K562 (cell line): ENCODE results near the gene ADSS2.

Experiments used
- BHLHE40 ChIP-seq: IDR thresholded peaks from 2 replicates; pipeline ENCODE4 v1.6.1; 2011; ENCODE audit warnings: low read length, improper control_type of control experiment
- CC2D1A ChIP-seq: fragments of 450-650 bp; IDR thresholded peaks from 2 replicates; pipeline ENCODE4 v1.6.1; 2017; ENCODE audit warnings: mild to moderate bottlenecking
- ELF1 ChIP-seq: fragments of 200-800 bp; sonication (Bioruptor generic); IDR thresholded peaks from 2 replicates; pipeline ENCODE4 v1.6.1; 2016; ENCODE audit warnings: missing genetic modification characterization, missing compliant biosample characterization
- JUND ChIP-seq, 2 experiments: IDR thresholded peaks; 2 replicates in 1 of 2; 3 replicates in 1 of 2; pipeline ENCODE4 v1.6.1; 2011; ENCODE audit warnings: borderline replicate concordance in 2 of 2, low read depth in 2 of 2, low read length in 2 of 2, improper control_type of control experiment in 1 of 2, missing biosample characterization in 1 of 2, missing genetic modification characterization in 1 of 2, missing genetic modification reagents in 1 of 2
- POLR2A ChIP-seq: fragments of 450-650 bp; conservative IDR thresholded peaks from 2 replicates; pipeline ENCODE4 v1.6.1; 2016
- RCOR1 ChIP-seq, 2 experiments: IDR thresholded peaks; 2 replicates each; pipeline ENCODE4 v1.6.1; 2012; ENCODE audit warnings: low read depth in 2 of 2, low read length in 2 of 2, borderline replicate concordance in 1 of 2, improper control_type of control experiment in 1 of 2
- SRSF3 ChIP-seq: fragments of 200-400 bp; formaldehyde crosslinking; IDR thresholded peaks from 2 replicates; pipeline ENCODE4 v1.6.1; 2016; ENCODE audit warnings: mild to moderate bottlenecking, low read length, moderate library complexity; ENCODE audit not compliant: insufficient read depth
- ZNF644 ChIP-seq: fragments of 200-800 bp; sonication (Bioruptor generic); IDR thresholded peaks from 2 replicates; pipeline ENCODE4 v1.6.1; 2016; ENCODE audit warnings: low read depth, missing genetic modification characterization, missing compliant biosample characterization
- TF ChIP-seq, protein P1 (sequence below): IDR thresholded peaks from 3 replicates; pipeline ENCODE4 v1.6.1; 2011; ENCODE audit warnings: borderline replicate concordance, mild to moderate bottlenecking; ENCODE audit not compliant: insufficient read length, insufficient read depth
- TF ChIP-seq, protein P2 (sequence below), 3 experiments: IDR thresholded peaks in 2 of 3; conservative IDR thresholded peaks in 1 of 3; 2 replicates each; pipeline ENCODE4 v1.5.1; 2011 to 2012; ENCODE audit warnings: low read length in 3 of 3, mild to moderate bottlenecking in 3 of 3, control low read depth in 2 of 3, improper control_type of control experiment in 1 of 3, inconsistent platforms in 1 of 3, low read depth in 1 of 3, mixed read lengths in 1 of 3, moderate library complexity in 1 of 3; ENCODE audit not compliant: insufficient read depth in 2 of 3
- TF ChIP-seq, protein P3 (sequence below): sonication (generic); IDR thresholded peaks from 2 replicates; pipeline ENCODE4 v1.6.1; 2016
- TF ChIP-seq, protein P4 (sequence below): fragments of 450-650 bp; formaldehyde crosslinking; IDR thresholded peaks from 2 replicates; pipeline ENCODE4 v1.4.0; 2022; ENCODE audit warnings: mild to moderate bottlenecking, moderate library complexity
- TF ChIP-seq, protein P5 (sequence below): fragments of 250-450 bp; sonication (Bioruptor Pico); IDR thresholded peaks from 2 replicates; pipeline ENCODE4 v1.9.0; 2021; ENCODE audit warnings: mild to moderate bottlenecking, inconsistent platforms
- TF ChIP-seq, protein P6 (sequence below), 2 experiments: fragments of 450-650 bp; formaldehyde crosslinking in 1 of 2; IDR thresholded peaks; 2 replicates each; pipeline versions ENCODE4 v1.4.0 to v1.6.1; 2014 to 2020; ENCODE audit warnings: mild to moderate bottlenecking in 2 of 2, borderline replicate concordance in 1 of 2, low read depth in 1 of 2

DNA sequence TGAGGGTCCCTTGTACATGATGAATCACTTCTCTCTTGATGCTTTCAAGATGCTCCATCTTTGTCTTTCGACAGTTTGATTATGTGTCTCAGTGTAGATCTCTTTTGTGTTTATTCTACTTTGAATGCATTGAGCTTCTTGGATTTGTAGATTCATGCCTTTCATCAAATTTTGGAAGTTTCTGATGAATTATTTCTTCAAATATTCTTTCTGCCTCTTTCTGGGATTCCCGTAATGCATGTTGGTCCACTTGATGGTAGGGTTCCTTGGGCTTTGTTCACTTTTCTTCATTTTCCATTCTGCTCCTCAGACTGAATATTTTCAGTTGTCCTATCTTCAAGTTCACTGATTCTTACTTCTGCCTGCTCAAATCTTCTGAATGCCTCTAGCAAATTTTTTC lies 50.7 kb downstream of the ADSS2 start:
- TF ChIP-seq RCOR1 (IDR thresholded peaks at IDR 0.05; ENCODE audit: borderline replicate concordance in 1 of 2, low read depth in 2 of 2, low read length in 2 of 2), result no peak
- TF ChIP-seq, protein P1, sequence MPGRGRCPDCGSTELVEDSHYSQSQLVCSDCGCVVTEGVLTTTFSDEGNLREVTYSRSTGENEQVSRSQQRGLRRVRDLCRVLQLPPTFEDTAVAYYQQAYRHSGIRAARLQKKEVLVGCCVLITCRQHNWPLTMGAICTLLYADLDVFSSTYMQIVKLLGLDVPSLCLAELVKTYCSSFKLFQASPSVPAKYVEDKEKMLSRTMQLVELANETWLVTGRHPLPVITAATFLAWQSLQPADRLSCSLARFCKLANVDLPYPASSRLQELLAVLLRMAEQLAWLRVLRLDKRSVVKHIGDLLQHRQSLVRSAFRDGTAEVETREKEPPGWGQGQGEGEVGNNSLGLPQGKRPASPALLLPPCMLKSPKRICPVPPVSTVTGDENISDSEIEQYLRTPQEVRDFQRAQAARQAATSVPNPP, result no peak
- TF ChIP-seq SRSF3, result no peak
- TF ChIP-seq, protein P2, sequence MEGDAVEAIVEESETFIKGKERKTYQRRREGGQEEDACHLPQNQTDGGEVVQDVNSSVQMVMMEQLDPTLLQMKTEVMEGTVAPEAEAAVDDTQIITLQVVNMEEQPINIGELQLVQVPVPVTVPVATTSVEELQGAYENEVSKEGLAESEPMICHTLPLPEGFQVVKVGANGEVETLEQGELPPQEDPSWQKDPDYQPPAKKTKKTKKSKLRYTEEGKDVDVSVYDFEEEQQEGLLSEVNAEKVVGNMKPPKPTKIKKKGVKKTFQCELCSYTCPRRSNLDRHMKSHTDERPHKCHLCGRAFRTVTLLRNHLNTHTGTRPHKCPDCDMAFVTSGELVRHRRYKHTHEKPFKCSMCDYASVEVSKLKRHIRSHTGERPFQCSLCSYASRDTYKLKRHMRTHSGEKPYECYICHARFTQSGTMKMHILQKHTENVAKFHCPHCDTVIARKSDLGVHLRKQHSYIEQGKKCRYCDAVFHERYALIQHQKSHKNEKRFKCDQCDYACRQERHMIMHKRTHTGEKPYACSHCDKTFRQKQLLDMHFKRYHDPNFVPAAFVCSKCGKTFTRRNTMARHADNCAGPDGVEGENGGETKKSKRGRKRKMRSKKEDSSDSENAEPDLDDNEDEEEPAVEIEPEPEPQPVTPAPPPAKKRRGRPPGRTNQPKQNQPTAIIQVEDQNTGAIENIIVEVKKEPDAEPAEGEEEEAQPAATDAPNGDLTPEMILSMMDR (IDR thresholded peaks at IDR 0.05 in 2 of 3, conservative IDR thresholded peaks at IDR 0.05 in 1 of 3; ENCODE audit: insufficient read depth in 2 of 3, low read depth in 1 of 3, low read length in 3 of 3), result no peak
- TF ChIP-seq BHLHE40, result no peak
- no peak for TF ChIP-seq JUND (IDR thresholded peaks at IDR 0.05; ENCODE audit: borderline replicate concordance, low read depth, low read length)
- TF ChIP-seq JUND (tag; IDR thresholded peaks at IDR 0.05; ENCODE audit: borderline replicate concordance, low read depth, low read length), result no peak
- no peak for TF ChIP-seq ZNF644 (tag)
- TF ChIP-seq, protein P3, sequence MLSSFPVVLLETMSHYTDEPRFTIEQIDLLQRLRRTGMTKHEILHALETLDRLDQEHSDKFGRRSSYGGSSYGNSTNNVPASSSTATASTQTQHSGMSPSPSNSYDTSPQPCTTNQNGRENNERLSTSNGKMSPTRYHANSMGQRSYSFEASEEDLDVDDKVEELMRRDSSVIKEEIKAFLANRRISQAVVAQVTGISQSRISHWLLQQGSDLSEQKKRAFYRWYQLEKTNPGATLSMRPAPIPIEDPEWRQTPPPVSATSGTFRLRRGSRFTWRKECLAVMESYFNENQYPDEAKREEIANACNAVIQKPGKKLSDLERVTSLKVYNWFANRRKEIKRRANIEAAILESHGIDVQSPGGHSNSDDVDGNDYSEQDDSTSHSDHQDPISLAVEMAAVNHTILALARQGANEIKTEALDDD, result no peak
- TF ChIP-seq, protein P4, sequence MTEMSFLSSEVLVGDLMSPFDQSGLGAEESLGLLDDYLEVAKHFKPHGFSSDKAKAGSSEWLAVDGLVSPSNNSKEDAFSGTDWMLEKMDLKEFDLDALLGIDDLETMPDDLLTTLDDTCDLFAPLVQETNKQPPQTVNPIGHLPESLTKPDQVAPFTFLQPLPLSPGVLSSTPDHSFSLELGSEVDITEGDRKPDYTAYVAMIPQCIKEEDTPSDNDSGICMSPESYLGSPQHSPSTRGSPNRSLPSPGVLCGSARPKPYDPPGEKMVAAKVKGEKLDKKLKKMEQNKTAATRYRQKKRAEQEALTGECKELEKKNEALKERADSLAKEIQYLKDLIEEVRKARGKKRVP (CRISPR knock-in tag), result no peak
- TF ChIP-seq, protein P5, sequence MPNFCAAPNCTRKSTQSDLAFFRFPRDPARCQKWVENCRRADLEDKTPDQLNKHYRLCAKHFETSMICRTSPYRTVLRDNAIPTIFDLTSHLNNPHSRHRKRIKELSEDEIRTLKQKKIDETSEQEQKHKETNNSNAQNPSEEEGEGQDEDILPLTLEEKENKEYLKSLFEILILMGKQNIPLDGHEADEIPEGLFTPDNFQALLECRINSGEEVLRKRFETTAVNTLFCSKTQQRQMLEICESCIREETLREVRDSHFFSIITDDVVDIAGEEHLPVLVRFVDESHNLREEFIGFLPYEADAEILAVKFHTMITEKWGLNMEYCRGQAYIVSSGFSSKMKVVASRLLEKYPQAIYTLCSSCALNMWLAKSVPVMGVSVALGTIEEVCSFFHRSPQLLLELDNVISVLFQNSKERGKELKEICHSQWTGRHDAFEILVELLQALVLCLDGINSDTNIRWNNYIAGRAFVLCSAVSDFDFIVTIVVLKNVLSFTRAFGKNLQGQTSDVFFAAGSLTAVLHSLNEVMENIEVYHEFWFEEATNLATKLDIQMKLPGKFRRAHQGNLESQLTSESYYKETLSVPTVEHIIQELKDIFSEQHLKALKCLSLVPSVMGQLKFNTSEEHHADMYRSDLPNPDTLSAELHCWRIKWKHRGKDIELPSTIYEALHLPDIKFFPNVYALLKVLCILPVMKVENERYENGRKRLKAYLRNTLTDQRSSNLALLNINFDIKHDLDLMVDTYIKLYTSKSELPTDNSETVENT (CRISPR knock-in tag), result no peak
- TF ChIP-seq ELF1, result no peak
- no peak for TF ChIP-seq CC2D1A
- TF ChIP-seq POLR2A, result no peak
- TF ChIP-seq, protein P6, sequence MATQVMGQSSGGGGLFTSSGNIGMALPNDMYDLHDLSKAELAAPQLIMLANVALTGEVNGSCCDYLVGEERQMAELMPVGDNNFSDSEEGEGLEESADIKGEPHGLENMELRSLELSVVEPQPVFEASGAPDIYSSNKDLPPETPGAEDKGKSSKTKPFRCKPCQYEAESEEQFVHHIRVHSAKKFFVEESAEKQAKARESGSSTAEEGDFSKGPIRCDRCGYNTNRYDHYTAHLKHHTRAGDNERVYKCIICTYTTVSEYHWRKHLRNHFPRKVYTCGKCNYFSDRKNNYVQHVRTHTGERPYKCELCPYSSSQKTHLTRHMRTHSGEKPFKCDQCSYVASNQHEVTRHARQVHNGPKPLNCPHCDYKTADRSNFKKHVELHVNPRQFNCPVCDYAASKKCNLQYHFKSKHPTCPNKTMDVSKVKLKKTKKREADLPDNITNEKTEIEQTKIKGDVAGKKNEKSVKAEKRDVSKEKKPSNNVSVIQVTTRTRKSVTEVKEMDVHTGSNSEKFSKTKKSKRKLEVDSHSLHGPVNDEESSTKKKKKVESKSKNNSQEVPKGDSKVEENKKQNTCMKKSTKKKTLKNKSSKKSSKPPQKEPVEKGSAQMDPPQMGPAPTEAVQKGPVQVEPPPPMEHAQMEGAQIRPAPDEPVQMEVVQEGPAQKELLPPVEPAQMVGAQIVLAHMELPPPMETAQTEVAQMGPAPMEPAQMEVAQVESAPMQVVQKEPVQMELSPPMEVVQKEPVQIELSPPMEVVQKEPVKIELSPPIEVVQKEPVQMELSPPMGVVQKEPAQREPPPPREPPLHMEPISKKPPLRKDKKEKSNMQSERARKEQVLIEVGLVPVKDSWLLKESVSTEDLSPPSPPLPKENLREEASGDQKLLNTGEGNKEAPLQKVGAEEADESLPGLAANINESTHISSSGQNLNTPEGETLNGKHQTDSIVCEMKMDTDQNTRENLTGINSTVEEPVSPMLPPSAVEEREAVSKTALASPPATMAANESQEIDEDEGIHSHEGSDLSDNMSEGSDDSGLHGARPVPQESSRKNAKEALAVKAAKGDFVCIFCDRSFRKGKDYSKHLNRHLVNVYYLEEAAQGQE (IDR thresholded peaks at IDR 0.05; ENCODE audit: borderline replicate concordance), result no peak
- TF ChIP-seq, protein P6 (CRISPR knock-in tag; IDR thresholded peaks at IDR 0.05; ENCODE audit: low read depth), result no peak
